GF-D8 (cell line): ENCODE measurements around the gene AHCYL2.
A peak's percentile ranks its signal among the peaks of the same experiment; 100 is the strongest.
"Not testable (repeated sequence)": the region's sequence is repeated elsewhere in the genome, so short reads cannot be mapped to it uniquely, and the experiment has no call there.

Source experiments
- DNase-seq: peaks from one replicate; lab custom pipeline; 2025; lab: John Stamatoyannopoulos, UW

The AHCYL2 gene

GRCh38 chr7:129456421-129456820 is 231.6 kb downstream of the AHCYL2 start:
- DNase-seq: no peak

- no peak for DNase-seq
These were observed 232.3 kb downstream of the AHCYL2 start for GRCh38 chr7:129457101-129457500.

- DNase-seq: no peak
These were observed 233.3 kb downstream of the AHCYL2 start for GRCh38 chr7:129458171-129458570.

GRCh38 chr7:129461809-129462208 is 237.0 kb downstream of the AHCYL2 start:
- no peak for DNase-seq

GRCh38 chr7:129462420-129462819 is 237.6 kb downstream of the AHCYL2 start:
- DNase-seq: peak; percentile 47

- DNase-seq: no peak
These were observed 239.4 kb downstream of the AHCYL2 start for GRCh38 chr7:129464194-129464593.

GRCh38 chr7:129465080-129465479 is 240.2 kb downstream of the AHCYL2 start:
- DNase-seq: no peak

- no peak for DNase-seq
These were observed 242.0 kb downstream of the AHCYL2 start for GRCh38 chr7:129466796-129467195.

GRCh38 chr7:129468087-129468486 is 243.3 kb downstream of the AHCYL2 start:
- DNase-seq: no peak

- DNase-seq: no peak
These were observed 243.7 kb downstream of the AHCYL2 start for GRCh38 chr7:129468547-129468946.

- no peak for DNase-seq
These were observed 245.1 kb downstream of the AHCYL2 start for GRCh38 chr7:129469930-129470329.

- no peak for DNase-seq
These were observed 245.6 kb downstream of the AHCYL2 start for GRCh38 chr7:129470411-129470810.

- no peak for DNase-seq
These were observed 246.6 kb downstream of the AHCYL2 start for GRCh38 chr7:129471402-129471827.

GRCh38 chr7:129475931-129476330 is 251.1 kb downstream of the AHCYL2 start:
- DNase-seq: not testable (repeated sequence)

GRCh38 chr7:129476398-129476797 is 251.6 kb downstream of the AHCYL2 start:
- not testable (repeated sequence) for DNase-seq
